Fibroblast of skin of scalp (primary cell): ENCODE data around the gene TTC12. TPM values are rescaled to one million over a fixed set of nuclear protein-coding genes. Genes with fewer than 3 reads are reported as not detected.

Experiments used
- DNase-seq: peaks from one replicate; pipeline ENCODE4 v3.0.0-alpha.2; 2013
- polyA plus RNA-seq, 2 experiments: library from polyadenylated mRNA; unstranded; fragments of 120-200 nt; gene quantifications; one replicate each; pipeline ENCODE4 v1.2.1, GENCODE V29; 2013; ENCODE audit not compliant: insufficient read length in 2 of 2

Gene TTC12
- polyA plus RNA-seq (2013, experiment 1 of 2; ENCODE audit: insufficient read length): 1.6 TPM
- polyA plus RNA-seq (2013, experiment 2 of 2; ENCODE audit: insufficient read length): 2.0 TPM

GRCh38 chr11:113314389-113315301 lies at the start of gene TTC12:
Gene TTC12 (plus strand): TSS chr11:113314583. CDS start chr11:113316258, 1,675 bp downstream.
- DNase-seq: peak; percentile 68

- no peak for DNase-seq
These were observed 49.0 kb upstream of the TTC12 start for GRCh38 chr11:113265362-113265761.

GRCh38 chr11:113267493-113267892 lies 46.9 kb upstream of the TTC12 start:
- DNase-seq: no peak

GRCh38 chr11:113269096-113269495 lies 45.3 kb upstream of the TTC12 start:
- no peak for DNase-seq

GRCh38 chr11:113269636-113270035 lies 44.7 kb upstream of the TTC12 start:
- DNase-seq: no peak

- no peak for DNase-seq
These were observed 44.3 kb upstream of the TTC12 start for GRCh38 chr11:113270080-113270479.

GRCh38 chr11:113271551-113272245 lies 42.7 kb upstream of the TTC12 start:
- DNase-seq: no peak

GRCh38 chr11:113272281-113272680 lies 42.1 kb upstream of the TTC12 start:
- DNase-seq: no peak

GRCh38 chr11:113272927-113273615 lies 41.3 kb upstream of the TTC12 start:
- DNase-seq: no peak

GRCh38 chr11:113273720-113274119 lies 40.7 kb upstream of the TTC12 start:
- no peak for DNase-seq

GRCh38 chr11:113274713-113275582 lies 39.4 kb upstream of the TTC12 start:
- no peak for DNase-seq

GRCh38 chr11:113275602-113276001 lies 38.8 kb upstream of the TTC12 start:
- no peak for DNase-seq

GRCh38 chr11:113276466-113276865 lies 37.9 kb upstream of the TTC12 start:
- no peak for DNase-seq

GRCh38 chr11:113277907-113278306 lies 36.5 kb upstream of the TTC12 start:
- no peak for DNase-seq

GRCh38 chr11:113278481-113278880 lies 35.9 kb upstream of the TTC12 start:
- no peak for DNase-seq

GRCh38 chr11:113278925-113279324 lies 35.5 kb upstream of the TTC12 start:
- DNase-seq: no peak

GRCh38 chr11:113279591-113279990 lies 34.8 kb upstream of the TTC12 start:
- DNase-seq: no peak

GRCh38 chr11:113281052-113281725 lies 33.2 kb upstream of the TTC12 start:
- DNase-seq: no peak

GRCh38 chr11:113282898-113283437 lies 31.4 kb upstream of the TTC12 start:
- no peak for DNase-seq

- DNase-seq: no peak
These were observed 30.5 kb upstream of the TTC12 start for GRCh38 chr11:113283881-113284280.

GRCh38 chr11:113286009-113286408 lies 28.4 kb upstream of the TTC12 start:
- no peak for DNase-seq
